Right cardiac atrium (tissue), 5 donors: ENCODE measurements around the gene NCLN. TPM values are rescaled to one million over a fixed set of nuclear protein-coding genes. Genes with fewer than 3 reads are reported as not detected.

Source experiments
- ATAC-seq, 2 donors: fragments of 200-7000 bp; cut with Tn5 transposase; one replicate each; pipeline versions ENCODE4 v1.8.0 to v1.9.1; 2020; ENCODE audit warnings: moderate library complexity in 2 of 2, mild to moderate bottlenecking in 1 of 2
- DNase-seq, 3 donors: peaks; one replicate each; pipeline ENCODE4 v3.0.0-alpha.2; 2020
- H3K27ac ChIP-seq: one replicate; pipeline ENCODE4 v1.5.1; 2013; ENCODE audit warnings: mild to moderate bottlenecking, low read length, control low read depth, moderate library complexity
- H3K27me3 ChIP-seq: one replicate; pipeline ENCODE4 v1.6.1; 2013; ENCODE audit not compliant: control insufficient read depth, insufficient read depth
- H3K4me1 ChIP-seq: one replicate; pipeline ENCODE4 v1.6.1; 2013; ENCODE audit warnings: low read length; ENCODE audit not compliant: control insufficient read depth, insufficient read depth
- H3K4me3 ChIP-seq: one replicate; pipeline ENCODE4 v1.5.1; 2013; ENCODE audit warnings: low read length, control low read depth
- H3K9me3 ChIP-seq: one replicate; pipeline ENCODE4 v1.6.1; 2013; ENCODE audit warnings: low read length; ENCODE audit not compliant: control insufficient read depth
- WGBS: extraction: QIAGEN DNeasy Blood & Tissue Kit; methylation state at CpG from one replicate; pipeline ENCODE4 v1.1.7; 2013; 5-methylcytosine and 5-hydroxymethylcytosine counted together
- intact Hi-C, 4 donors: fragments of 100-400 bp; cut with DNase I; formaldehyde crosslinking; loops; one replicate each; pipeline versions ENCODE4 v1.11.0 to v1.14.0; 2022 to 2023
- long read RNA-seq, 4 donors: library from polyadenylated mRNA; unstranded; transcript quantifications; one replicate each; pipeline ENCODE4 v2.0.0, GENCODE V29; 2020 to 2021
- polyA plus RNA-seq: library from polyadenylated mRNA; stranded (reverse); fragments of 200-250 nt; gene quantifications from one replicate; pipeline ENCODE4 v1.2.3, GENCODE V29; 2013
- total RNA-seq, 4 donors: library from RNA; stranded (reverse); fragmentation: NEBNext Ultra II Directional; extraction: Animal tissue kit (Norgen Biotek cat#: 25700); gene quantifications; one replicate each; pipeline ENCODE4 v1.2.1, GENCODE V29; 2021
- donor health status: healthy with polysubstance abuse.
- donor health status: DM: no; HTN: yes; CAD: no.
- donor health status: DM: no; HTN: no; CAD: no.
- donor health status: DM: no; HTN: yes; CAD: no; lungs with severe emphysema.
- donor health status: DM: yes; HTN: yes; CAD: no.

NCLN gene, protein sequence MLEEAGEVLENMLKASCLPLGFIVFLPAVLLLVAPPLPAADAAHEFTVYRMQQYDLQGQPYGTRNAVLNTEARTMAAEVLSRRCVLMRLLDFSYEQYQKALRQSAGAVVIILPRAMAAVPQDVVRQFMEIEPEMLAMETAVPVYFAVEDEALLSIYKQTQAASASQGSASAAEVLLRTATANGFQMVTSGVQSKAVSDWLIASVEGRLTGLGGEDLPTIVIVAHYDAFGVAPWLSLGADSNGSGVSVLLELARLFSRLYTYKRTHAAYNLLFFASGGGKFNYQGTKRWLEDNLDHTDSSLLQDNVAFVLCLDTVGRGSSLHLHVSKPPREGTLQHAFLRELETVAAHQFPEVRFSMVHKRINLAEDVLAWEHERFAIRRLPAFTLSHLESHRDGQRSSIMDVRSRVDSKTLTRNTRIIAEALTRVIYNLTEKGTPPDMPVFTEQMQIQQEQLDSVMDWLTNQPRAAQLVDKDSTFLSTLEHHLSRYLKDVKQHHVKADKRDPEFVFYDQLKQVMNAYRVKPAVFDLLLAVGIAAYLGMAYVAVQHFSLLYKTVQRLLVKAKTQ
- 10 to 100 TPM; 25.8 to 36.6 (median 27.9) TPM for total RNA-seq
- 20.3 TPM for polyA plus RNA-seq
- long read RNA-seq, donor 1, full-length matches to known transcripts: 14 of 44 reads
- long read RNA-seq, donor 1, partial matches to known transcripts: 6 of 44 reads
- long read RNA-seq, donor 1, other reads (novel, unspliced or antisense): 24 of 44 reads
- long read RNA-seq, donor 2, full-length matches to known transcripts: 13 of 35 reads
- long read RNA-seq, donor 2, partial matches to known transcripts: 3 of 35 reads
- long read RNA-seq, donor 2, other reads (novel, unspliced or antisense): 19 of 35 reads
- long read RNA-seq, donor 3, full-length matches to known transcripts: 72 of 162 reads
- long read RNA-seq, donor 3, partial matches to known transcripts: 12 of 162 reads
- long read RNA-seq, donor 3, other reads (novel, unspliced or antisense): 78 of 162 reads
- long read RNA-seq, donor 4, full-length matches to known transcripts: 12 of 34 reads
- long read RNA-seq, donor 4, partial matches to known transcripts: 17 of 34 reads
- long read RNA-seq, donor 4, other reads (novel, unspliced or antisense): 5 of 34 reads

DNA sequence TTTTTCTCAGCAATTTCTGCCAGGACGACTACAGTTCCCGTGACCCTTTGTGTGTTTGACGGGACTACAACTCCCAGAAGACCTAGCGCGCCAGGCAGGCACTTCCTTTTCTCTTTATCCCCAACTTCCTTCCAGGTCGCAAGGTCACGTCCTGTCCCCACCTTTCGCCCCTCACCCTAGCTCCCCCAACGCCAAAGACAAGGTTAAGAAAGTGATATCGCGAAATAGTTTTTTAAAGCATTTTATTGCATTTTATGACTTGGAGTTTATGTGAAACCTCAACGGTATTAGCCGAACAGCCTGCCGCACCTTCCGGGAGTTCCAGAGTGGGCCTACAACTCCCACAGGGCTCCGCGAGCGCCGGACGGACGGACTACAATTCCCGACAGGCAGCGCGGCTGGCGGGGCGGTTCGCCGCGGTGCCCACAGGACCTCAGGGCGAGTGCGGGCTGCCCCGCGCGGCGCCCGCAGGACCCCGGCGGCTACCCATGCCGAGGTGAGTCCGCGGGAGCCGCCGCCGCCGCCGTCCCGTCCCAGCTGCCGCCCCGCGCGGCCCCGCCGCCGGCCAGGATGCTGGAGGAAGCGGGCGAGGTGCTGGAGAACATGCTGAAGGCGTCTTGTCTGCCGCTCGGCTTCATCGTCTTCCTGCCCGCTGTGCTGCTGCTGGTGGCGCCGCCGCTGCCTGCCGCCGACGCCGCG is at the start of gene NCLN:
Gene NCLN (plus strand): TSS at position 470 of the 699 bp plus-strand sequence. CDS start 101 bp downstream, at position 571.
- H3K4me1 ChIP-seq: peaks cover 6% of the 10 kb centered on the region
- peak within 1 kb of the TSS; percentile 73 for H3K27ac ChIP-seq
- H3K9me3 ChIP-seq: no peaks in the 10 kb centered on the region
- H3K27me3 ChIP-seq: no peaks in the 10 kb centered on the region
- DNase-seq (peak; percentile 95 to 98 (median 98)), ATAC-seq (peak; percentile 94 to 95)
- peak within 1 kb of the TSS; percentile 90 for H3K4me3 ChIP-seq
- under 1% methylated on average over 69 of the region's 69 CpGs for WGBS
- intact Hi-C loops: no loop called here

DNA sequence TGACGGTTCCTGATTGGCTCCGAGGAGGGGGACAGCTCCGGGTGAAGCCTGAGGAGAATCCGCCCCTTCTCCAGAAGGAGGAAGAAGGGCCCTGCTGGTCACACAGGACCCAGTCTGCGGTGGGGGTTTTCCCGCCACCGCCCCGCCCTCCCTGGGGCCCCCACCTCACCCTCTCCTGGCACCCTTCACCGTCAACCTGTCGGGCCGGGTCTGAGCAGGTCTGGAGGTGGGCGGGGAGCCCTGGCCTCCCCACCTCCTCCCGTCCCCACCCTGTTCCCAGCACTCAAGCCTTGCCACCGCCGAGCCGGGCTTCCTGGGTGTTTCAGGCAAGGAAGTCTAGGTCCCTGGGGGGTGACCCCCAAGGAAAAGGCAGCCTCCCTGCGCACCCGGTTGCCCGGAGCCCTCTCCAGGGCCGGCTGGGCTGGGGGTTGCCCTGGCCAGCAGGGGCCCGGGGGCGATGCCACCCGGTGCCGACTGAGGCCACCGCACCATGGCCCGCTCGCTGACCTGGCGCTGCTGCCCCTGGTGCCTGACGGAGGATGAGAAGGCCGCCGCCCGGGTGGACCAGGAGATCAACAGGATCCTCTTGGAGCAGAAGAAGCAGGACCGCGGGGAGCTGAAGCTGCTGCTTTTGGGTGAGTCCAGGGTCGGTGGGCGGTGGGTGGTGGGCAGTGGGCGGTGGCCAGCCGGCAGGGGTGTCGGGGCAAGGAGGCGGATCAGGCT is 49.6 kb upstream of the NCLN start, which contains the start of gene GNA15:
Gene GNA15 (plus strand): TSS at position 73 of the 723 bp plus-strand sequence. CDS start 418 bp downstream, at position 491.
- Histone ChIP-seq H3K4me1 (no peaks in the 10 kb centered on the region), H3K27me3 (no peaks in the 10 kb centered on the region), H3K27ac (no peak within 1 kb of the TSS), H3K9me3 (no peaks in the 10 kb centered on the region), H3K4me3 (peak within 1 kb of the TSS; percentile 21)
- peak; percentile 14 to 34 for ATAC-seq
- WGBS: 68% methylated on average over 40 of the region's 40 CpGs
- intact Hi-C loops: no loop called here
- peak in 1 of 3 donors; percentile 74 for DNase-seq

DNA sequence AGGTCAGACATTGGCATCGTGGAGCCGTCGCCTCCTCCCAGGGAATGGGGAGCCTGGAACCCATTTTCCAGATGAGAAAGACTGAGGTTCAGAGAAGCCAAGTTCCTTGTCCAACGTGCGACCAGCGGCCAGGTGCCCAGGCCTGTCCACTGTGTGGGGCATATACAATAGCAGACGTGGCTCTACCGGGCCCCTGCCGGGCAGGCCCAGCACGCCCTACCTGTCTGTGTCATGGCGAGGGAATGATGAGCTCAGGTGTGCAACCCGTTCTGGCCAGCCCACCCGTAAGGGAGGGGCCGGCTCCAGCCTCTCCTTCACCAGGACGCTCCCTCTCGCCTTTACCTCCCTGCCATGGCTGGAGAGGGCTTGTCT is 49.1 kb upstream of the NCLN start:
- Histone ChIP-seq H3K27ac (no peak overlapping the region), H3K9me3 (no peaks in the 10 kb centered on the region), H3K27me3 (no peaks in the 10 kb centered on the region), H3K4me3 (no peak overlapping the region), H3K4me1 (no peaks in the 10 kb centered on the region)
- ATAC-seq (peak; percentile 11 to 13), DNase-seq (peak in 2 of 3 donors; percentile 55 to 60)
- 60% methylated on average over 16 of the region's 16 CpGs for WGBS
- intact Hi-C loops: no loop called here

DNA sequence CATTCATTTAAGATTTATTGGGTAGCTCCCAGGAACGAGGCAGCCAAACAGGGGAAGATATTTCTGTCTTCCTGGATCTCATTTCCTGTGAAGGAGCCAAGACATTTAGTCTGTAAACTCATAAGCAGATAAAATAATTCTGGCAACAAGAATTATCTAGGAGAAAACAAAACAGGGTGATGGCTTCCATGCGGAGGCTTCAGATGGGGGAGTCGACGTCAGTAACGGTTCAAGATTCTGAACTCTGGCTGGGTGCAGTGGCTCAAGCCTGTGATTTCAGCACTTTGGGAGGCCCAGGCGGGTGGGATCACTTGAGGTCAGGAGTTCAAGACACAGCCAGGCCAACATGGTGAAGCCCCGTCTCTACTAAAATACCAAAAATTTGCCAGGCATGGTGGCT is 48.6 kb upstream of the NCLN start:
- Histone ChIP-seq H3K4me1 (no peaks in the 10 kb centered on the region), H3K27me3 (no peaks in the 10 kb centered on the region), H3K27ac (no peak overlapping the region), H3K4me3 (no peak overlapping the region), H3K9me3 (no peaks in the 10 kb centered on the region)
- DNase-seq (peak; percentile 14 to 82 (median 78)), ATAC-seq (peak; percentile 48 to 53)
- 25% methylated on average over 7 of the region's 7 CpGs for WGBS
- intact Hi-C loops: no loop called here

DNA sequence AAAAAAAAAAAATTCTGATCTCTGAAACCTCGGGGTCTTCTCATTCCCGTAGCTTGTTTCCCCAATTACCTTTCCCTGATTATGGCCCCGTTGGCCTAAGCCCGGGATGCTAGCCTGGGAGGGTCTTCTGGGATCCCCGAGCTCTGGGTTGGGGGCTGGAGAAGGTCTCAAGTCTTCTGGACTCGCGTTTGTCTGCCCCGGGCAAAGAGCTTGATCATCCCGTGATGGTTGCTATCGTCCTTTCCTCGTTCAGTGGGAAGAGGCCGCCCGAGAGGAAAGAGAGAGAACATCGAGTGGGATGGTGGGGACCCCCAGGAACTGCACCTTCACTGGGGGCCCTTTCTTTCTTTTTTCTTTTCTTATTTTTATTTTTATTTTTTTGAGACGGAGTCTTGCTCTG is 47.5 kb upstream of the NCLN start:
- Histone ChIP-seq H3K27me3 (no peaks in the 10 kb centered on the region), H3K4me1 (no peaks in the 10 kb centered on the region), H3K4me3 (no peak overlapping the region), H3K9me3 (no peaks in the 10 kb centered on the region), H3K27ac (no peak overlapping the region)
- DNase-seq: no peak
- WGBS: 75% methylated on average over 15 of the region's 15 CpGs
- ATAC-seq: no peak
- intact Hi-C loops: no loop called here

DNA sequence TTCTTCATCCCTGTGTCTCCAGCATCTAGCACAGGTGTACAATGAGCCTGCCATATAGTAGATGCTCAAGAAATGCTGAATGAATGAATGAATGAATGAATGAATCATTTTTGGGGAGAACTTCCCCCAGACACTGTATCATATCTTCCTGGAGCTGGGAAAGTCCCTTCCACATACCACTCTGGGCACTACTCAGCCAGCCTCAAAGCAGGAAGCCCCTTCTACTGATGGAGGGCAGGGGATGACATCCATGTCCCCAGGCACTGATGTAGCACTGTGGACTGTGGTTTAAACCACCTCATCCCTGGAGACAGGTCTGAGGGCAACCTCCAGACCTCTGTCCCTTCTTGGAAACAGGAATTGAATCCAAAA is 45.1 kb upstream of the NCLN start:
- intact Hi-C loops: no loop called here
- Histone ChIP-seq H3K4me1 (no peaks in the 10 kb centered on the region), H3K9me3 (no peaks in the 10 kb centered on the region), H3K27me3 (no peaks in the 10 kb centered on the region), H3K4me3 (no peak overlapping the region), H3K27ac (no peak overlapping the region)
- ATAC-seq (no peak), DNase-seq (no peak)

DNA sequence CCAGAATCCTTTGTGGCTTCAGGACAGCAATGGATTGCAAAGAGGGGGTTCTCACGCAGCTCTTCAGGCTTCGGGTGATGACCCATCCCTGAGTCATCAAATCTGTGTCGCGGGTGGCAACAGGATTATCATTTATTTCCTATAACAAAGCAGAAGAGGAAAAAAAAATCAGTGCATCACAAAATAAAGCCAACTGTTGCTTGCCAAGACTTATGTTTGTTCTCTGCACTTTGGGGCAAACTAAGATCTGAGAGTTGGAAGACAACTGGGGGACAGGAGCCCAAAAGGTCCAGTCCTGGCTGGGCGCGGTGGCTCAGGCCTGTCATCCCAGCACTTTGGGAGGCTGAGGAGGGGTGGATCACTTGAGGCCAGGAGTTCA is 43.4 kb upstream of the NCLN start:
- Histone ChIP-seq H3K27me3 (no peaks in the 10 kb centered on the region), H3K27ac (peak overlapping the region; percentile 49), H3K4me1 (no peaks in the 10 kb centered on the region), H3K4me3 (no peak overlapping the region), H3K9me3 (no peaks in the 10 kb centered on the region)
- no peak for DNase-seq
- intact Hi-C loops: no loop called here
- WGBS: 43% methylated on average over 6 of the region's 6 CpGs
- peak; percentile 34 to 75 for ATAC-seq

DNA sequence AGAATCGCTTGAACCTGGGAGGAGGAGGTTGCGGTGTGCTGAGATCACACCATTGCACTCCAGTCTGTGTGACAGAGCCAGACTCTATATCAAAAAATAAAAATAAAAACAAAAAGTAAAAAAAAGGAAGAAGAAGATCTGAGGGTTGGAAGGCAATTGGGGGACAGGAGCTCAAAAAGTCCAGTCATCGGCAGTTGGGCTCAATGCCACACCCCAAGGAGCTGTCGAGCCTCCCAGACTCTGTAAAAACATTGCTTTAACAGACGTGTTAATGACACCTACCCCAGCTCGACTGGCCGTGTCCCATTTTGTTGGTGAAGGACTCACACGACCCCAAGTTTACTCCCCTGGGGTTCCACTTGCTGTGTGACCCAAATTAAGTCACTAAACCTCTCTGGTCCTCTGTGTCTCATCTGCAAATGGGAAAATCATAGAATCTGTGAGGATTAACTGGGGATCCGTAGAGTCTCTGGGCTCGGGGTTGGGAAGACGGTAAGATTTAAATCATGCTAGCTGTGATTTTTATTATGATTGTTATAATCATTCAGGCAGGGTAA is 42.9 kb upstream of the NCLN start:
- no peaks in the 10 kb centered on the region for H3K4me1 ChIP-seq
- no peak for ATAC-seq
- intact Hi-C loops: no loop called here
- no peaks in the 10 kb centered on the region for H3K9me3 ChIP-seq
- no peak for DNase-seq
- H3K27me3 ChIP-seq: no peaks in the 10 kb centered on the region
- 60% methylated on average over 11 of the region's 11 CpGs for WGBS
- H3K27ac ChIP-seq: no peak overlapping the region
- H3K4me3 ChIP-seq: no peak overlapping the region

DNA sequence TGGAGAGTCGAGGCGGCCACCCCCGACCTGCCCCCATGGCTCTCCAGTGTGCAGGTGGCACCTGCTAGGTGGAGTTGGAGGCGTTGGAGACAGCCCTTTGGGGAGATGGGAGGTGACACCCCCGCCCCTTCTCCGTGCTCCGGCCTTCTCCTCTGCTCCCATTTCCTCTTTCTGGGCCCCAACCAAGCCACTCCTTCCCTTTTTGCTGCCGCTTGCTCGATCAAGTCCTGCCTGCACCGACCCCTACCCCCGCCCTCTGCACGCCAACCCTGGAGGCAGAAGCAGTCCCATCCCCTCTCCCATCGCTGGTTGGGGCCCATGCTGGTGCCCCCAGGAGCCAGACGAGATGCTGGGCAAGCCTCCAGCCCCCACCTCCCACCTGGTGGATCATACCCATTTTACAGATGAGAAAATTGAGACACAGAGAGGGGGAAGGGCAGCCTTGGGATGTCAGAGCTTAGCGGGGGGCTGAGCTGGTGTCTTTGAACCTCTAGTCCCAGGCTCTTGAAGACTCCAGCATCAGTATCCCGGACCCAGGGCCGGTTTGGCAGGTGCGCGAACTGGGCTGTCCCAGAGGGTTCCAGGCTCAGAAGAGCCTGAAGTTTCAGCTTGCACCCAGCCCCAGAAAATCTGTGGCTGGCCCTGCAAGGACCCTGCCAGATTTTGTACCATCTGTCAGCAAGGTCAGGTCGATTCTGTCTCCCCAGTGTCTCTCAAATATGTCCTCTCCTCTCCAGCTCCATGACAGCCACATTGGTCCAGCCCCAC is 39.6 kb upstream of the NCLN start:
- Histone ChIP-seq H3K27ac (no peak overlapping the region), H3K9me3 (no peaks in the 10 kb centered on the region), H3K4me3 (no peak overlapping the region), H3K27me3 (no peaks in the 10 kb centered on the region), H3K4me1 (no peaks in the 10 kb centered on the region)
- DNase-seq: peak in 2 of 3 donors; percentile 74 to 80
- intact Hi-C loops: no loop called here
- ATAC-seq: peak in 1 of 2 donors; percentile 22
- 67% methylated on average over 20 of the region's 20 CpGs for WGBS
